OCI-M2 (cell line): ENCODE data around the gene FZD4.

Source experiments
- DNase-seq: peaks from one replicate; lab custom pipeline; 2025; ENCODE audit not compliant: unreplicated experiment; lab: John Stamatoyannopoulos, UW

FZD4 gene

GRCh38 chr11:86914865-86915519 is 40.2 kb downstream of the FZD4 start:
- no peak for DNase-seq

- DNase-seq = no peak
Observed at GRCh38 chr11:86912238-86912637, 43.0 kb downstream of the FZD4 start.

- DNase-seq = no peak
Observed at GRCh38 chr11:86910592-86910991, 44.6 kb downstream of the FZD4 start.

GRCh38 chr11:86906198-86906597 is 49.0 kb downstream of the FZD4 start:
- no peak for DNase-seq

- no peak for DNase-seq
Observed at GRCh38 chr11:86905252-86905651, 49.9 kb downstream of the FZD4 start.

GRCh38 chr11:86904001-86904400 is 51.2 kb downstream of the FZD4 start:
- no peak for DNase-seq

- no peak for DNase-seq
Observed at GRCh38 chr11:86902345-86902744, 52.9 kb downstream of the FZD4 start.

- no peak for DNase-seq
Observed at GRCh38 chr11:86901599-86901998, 53.6 kb downstream of the FZD4 start.

- DNase-seq = no peak
Observed at GRCh38 chr11:86900162-86900561, 55.0 kb downstream of the FZD4 start.

GRCh38 chr11:86898689-86899088 is 56.5 kb downstream of the FZD4 start:
- DNase-seq = no peak

- no peak for DNase-seq
Observed at GRCh38 chr11:86896441-86896841, 58.8 kb downstream of the FZD4 start.
